Stomach (tissue), 4 donors: ENCODE data around the gene RBFOX2.

Experiments used
- EP300 ChIP-seq: sonication (generic); formaldehyde crosslinking; IDR thresholded peaks from one replicate; pipeline ENCODE4 v1.6.1; 2017; ENCODE audit warnings: antibody characterized with exemption
- POLR2A ChIP-seq, 4 donors: fragments of 450-650 bp; IDR thresholded peaks; one replicate each; pipeline ENCODE4 v1.6.1; 2016; ENCODE audit warnings: antibody characterized with exemption in 4 of 4, control low read depth in 2 of 4, mild to moderate bottlenecking in 1 of 4, moderate library complexity in 1 of 4
- POLR2AphosphoS5 ChIP-seq, 3 donors: sonication (generic); formaldehyde crosslinking; IDR thresholded peaks; one replicate each; pipeline ENCODE4 v1.6.1; 2016; ENCODE audit warnings: antibody characterized with exemption in 3 of 3
- TF ChIP-seq, protein P1 (sequence below), 7 experiments: fragments of 450-650 bp in 4 of 7; fragments of 200-600 bp in 3 of 7; sonication (generic) in 3 of 7; IDR thresholded peaks; one replicate each; pipeline ENCODE4 v1.5.1; 2016 to 2019; ENCODE audit warnings: antibody characterized with exemption in 7 of 7, control low read depth in 2 of 7, mild to moderate bottlenecking in 1 of 7

DNA sequence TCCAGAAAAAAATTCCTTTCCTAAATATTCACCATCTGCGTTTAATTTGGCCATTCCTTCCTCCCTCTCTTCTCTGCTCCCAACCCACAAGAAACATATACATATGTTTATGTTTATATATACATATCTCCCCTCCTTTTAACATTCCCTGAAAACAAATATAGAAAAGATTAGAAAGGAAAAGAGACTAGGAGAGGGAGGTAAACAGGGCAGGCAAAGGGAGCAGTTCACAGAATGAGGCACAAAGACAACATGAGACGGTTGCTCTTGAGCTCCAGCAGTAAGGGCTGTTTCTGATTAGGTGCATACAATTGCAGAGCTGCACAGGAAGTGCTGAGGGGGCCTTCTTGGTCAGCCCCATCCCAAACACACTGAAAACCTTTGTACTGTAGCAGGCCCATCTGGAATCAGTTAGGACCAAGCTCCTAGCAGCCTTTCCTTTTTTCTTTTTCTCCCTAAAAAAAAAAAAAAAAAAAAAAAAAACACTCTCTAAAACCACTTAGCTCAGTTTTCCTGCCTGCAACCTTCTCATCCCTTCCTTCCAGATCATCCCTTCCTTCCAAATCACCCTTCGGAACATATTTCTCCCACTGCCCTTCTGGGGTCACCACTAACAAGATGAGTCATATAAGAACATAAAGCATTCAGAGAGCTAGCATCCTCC lies 57.0 kb downstream of the RBFOX2 start:
- TF ChIP-seq, protein P1, sequence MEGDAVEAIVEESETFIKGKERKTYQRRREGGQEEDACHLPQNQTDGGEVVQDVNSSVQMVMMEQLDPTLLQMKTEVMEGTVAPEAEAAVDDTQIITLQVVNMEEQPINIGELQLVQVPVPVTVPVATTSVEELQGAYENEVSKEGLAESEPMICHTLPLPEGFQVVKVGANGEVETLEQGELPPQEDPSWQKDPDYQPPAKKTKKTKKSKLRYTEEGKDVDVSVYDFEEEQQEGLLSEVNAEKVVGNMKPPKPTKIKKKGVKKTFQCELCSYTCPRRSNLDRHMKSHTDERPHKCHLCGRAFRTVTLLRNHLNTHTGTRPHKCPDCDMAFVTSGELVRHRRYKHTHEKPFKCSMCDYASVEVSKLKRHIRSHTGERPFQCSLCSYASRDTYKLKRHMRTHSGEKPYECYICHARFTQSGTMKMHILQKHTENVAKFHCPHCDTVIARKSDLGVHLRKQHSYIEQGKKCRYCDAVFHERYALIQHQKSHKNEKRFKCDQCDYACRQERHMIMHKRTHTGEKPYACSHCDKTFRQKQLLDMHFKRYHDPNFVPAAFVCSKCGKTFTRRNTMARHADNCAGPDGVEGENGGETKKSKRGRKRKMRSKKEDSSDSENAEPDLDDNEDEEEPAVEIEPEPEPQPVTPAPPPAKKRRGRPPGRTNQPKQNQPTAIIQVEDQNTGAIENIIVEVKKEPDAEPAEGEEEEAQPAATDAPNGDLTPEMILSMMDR (IDR thresholded peaks at IDR 0.05), result no peak
- TF ChIP-seq EP300, result no peak
- TF ChIP-seq POLR2AphosphoS5 (IDR thresholded peaks at IDR 0.05), result no peak
- no peak for TF ChIP-seq POLR2A (IDR thresholded peaks at IDR 0.05)
